IMR-90 (cell line): ENCODE results near the gene ANXA1. TPM values are rescaled to one million over a fixed set of nuclear protein-coding genes. Genes with fewer than 3 reads are reported as not detected.

Experiments used
- ATAC-seq: fragments of 200-7000 bp; cut with Tn5 transposase; 2 replicates; pipeline ENCODE4 v1.9.1; 2020; ENCODE audit warnings: low read depth, mild to moderate bottlenecking, moderate library complexity
- BruUV-seq: library from RNA; stranded (reverse); fragments of 400-500 nt; replicated peaks from 2 replicates; lab custom pipeline; 2021; lab: Mats Ljungman, UMichigan
- CTCF ChIA-PET: fragments of 300-600 bp; formaldehyde crosslinking; extraction: SDS; loops from one replicate; lab custom pipeline; 2021; ENCODE audit warnings: antibody characterized with exemption; lab: Yijun Ruan, JAX
- POLR2A ChIA-PET: fragments of 300-600 bp; sonication (Branson Sonifier 250); formaldehyde crosslinking; loops from one replicate; lab custom pipeline; 2022; ENCODE audit warnings: antibody characterized with exemption; ENCODE audit not compliant: unreplicated experiment; lab: Charles Lee
- DNase-seq: peaks from one replicate; pipeline ENCODE4 v3.0.0; 2013
- H2AFZ ChIP-seq: replicated peaks from 2 replicates; pipeline ENCODE3; 2013; ENCODE audit warnings: low read length, mild to moderate bottlenecking; ENCODE audit not compliant: poor library complexity
- H2AK5ac ChIP-seq: 2 replicates; pipeline ENCODE4 v1.6.1; 2013; ENCODE audit warnings: low read depth, low read length, inconsistent platforms
- H2AK9ac ChIP-seq: replicated peaks from 2 replicates; pipeline ENCODE3; 2013; ENCODE audit warnings: mild to moderate bottlenecking, low read depth, low read length, moderate library complexity; ENCODE audit not compliant: poor library complexity
- H2BK120ac ChIP-seq: 2 replicates; pipeline ENCODE4 v1.6.1; 2013; ENCODE audit warnings: low read depth, low read length, inconsistent platforms
- H2BK15ac ChIP-seq: 3 replicates; pipeline ENCODE4 v1.6.1; 2013; ENCODE audit warnings: low read depth, low read length, inconsistent platforms
- H2BK20ac ChIP-seq: 2 replicates; pipeline ENCODE4 v1.6.1; 2013; ENCODE audit warnings: low read depth, mild to moderate bottlenecking, inconsistent platforms, low read length, moderate library complexity
- H2BK5ac ChIP-seq: 2 replicates; pipeline ENCODE4 v1.6.1; 2013; ENCODE audit warnings: mild to moderate bottlenecking, low read depth, low read length, inconsistent platforms; ENCODE audit not compliant: poor library complexity, severe bottlenecking
- H3K14ac ChIP-seq: replicated peaks from 2 replicates; pipeline ENCODE4 v1.6.1; 2013; ENCODE audit warnings: low read depth, low read length, inconsistent platforms
- H3K18ac ChIP-seq: 2 replicates; pipeline ENCODE4 v1.6.1; 2013; ENCODE audit warnings: low read depth, low read length, control low read depth
- H3K23ac ChIP-seq: 2 replicates; pipeline ENCODE4 v1.6.1; 2013; ENCODE audit warnings: low read depth, low read length, inconsistent platforms
- H3K27ac ChIP-seq: 2 replicates; pipeline ENCODE4 v1.5.1; 2013; ENCODE audit warnings: mild to moderate bottlenecking, control low read depth, low read length; ENCODE audit not compliant: insufficient read depth
- H3K27me3 ChIP-seq: 2 replicates; pipeline ENCODE4 v1.6.1; 2013; ENCODE audit warnings: low read length; ENCODE audit not compliant: control insufficient read depth, insufficient read depth
- H3K36me3 ChIP-seq: 2 replicates; pipeline ENCODE4 v1.6.1; 2013; ENCODE audit warnings: low read length, mixed read lengths; ENCODE audit not compliant: control insufficient read depth, insufficient read depth
- H3K4ac ChIP-seq: 2 replicates; pipeline ENCODE4 v1.6.1; 2013; ENCODE audit warnings: low read depth, low read length, inconsistent platforms
- H3K4me1 ChIP-seq: 2 replicates; pipeline ENCODE4 v1.6.1; 2013; ENCODE audit warnings: low read length, mixed read lengths; ENCODE audit not compliant: control insufficient read depth, insufficient read depth
- H3K4me2 ChIP-seq: 2 replicates; pipeline ENCODE4 v1.6.1; 2013; ENCODE audit warnings: low read depth, mild to moderate bottlenecking, control low read depth, low read length, moderate library complexity
- H3K4me3 ChIP-seq: 2 replicates; pipeline ENCODE4 v1.5.1; 2013; ENCODE audit warnings: low read depth, mild to moderate bottlenecking, control low read depth, low read length, moderate library complexity; ENCODE audit not compliant: insufficient read depth
- H3K56ac ChIP-seq: 2 replicates; pipeline ENCODE4 v1.6.1; 2013; ENCODE audit warnings: low read length, inconsistent platforms; ENCODE audit not compliant: insufficient read depth; ENCODE audit errors: extremely low read depth
- H3K79me1 ChIP-seq, 2 experiments: 2 replicates each; pipeline ENCODE4 v1.6.1; 2013; ENCODE audit warnings: low read length in 2 of 2, inconsistent platforms in 1 of 2, low read depth in 1 of 2
- H3K9ac ChIP-seq: 2 replicates; pipeline ENCODE4 v1.6.1; 2013; ENCODE audit warnings: low read depth, low read length, control low read depth
- H3K9me1 ChIP-seq: 2 replicates; pipeline ENCODE4 v1.6.1; 2013; ENCODE audit warnings: low read length, inconsistent platforms; ENCODE audit not compliant: insufficient read depth
- H3K9me3 ChIP-seq: 2 replicates; pipeline ENCODE4 v1.6.1; 2013; ENCODE audit warnings: low read length; ENCODE audit not compliant: control insufficient read depth, insufficient read depth
- H4K20me1 ChIP-seq: 2 replicates; pipeline ENCODE4 v1.6.1; 2013; ENCODE audit warnings: low read length, inconsistent platforms; ENCODE audit not compliant: insufficient read depth
- H4K5ac ChIP-seq: 2 replicates; pipeline ENCODE4 v1.6.1; 2013; ENCODE audit warnings: mild to moderate bottlenecking, low read depth, low read length, control low read depth
- H4K8ac ChIP-seq, 2 experiments: 2 replicates each; pipeline ENCODE4 v1.6.1; 2013; ENCODE audit warnings: low read depth in 2 of 2, low read length in 2 of 2, control low read depth in 1 of 2, inconsistent platforms in 1 of 2
- H4K91ac ChIP-seq: 2 replicates; pipeline ENCODE4 v1.6.1; 2013; ENCODE audit warnings: low read depth, low read length, inconsistent platforms; ENCODE audit not compliant: insufficient read depth
- WGBS, 2 experiments: methylation state at CpG; one replicate each; pipeline versions ENCODE4 v1.1.5 to v1.1.7; 2013; ENCODE audit warnings: missing lambda C conversion rate in 2 of 2; ENCODE audit not compliant: insufficient read length in 1 of 2; ENCODE audit errors: extremely low coverage in 2 of 2; 5-methylcytosine and 5-hydroxymethylcytosine counted together
- dilution Hi-C: fragments of 300-500 bp; cut with HindIII; formaldehyde crosslinking; loops from one replicate; pipeline ENCODE4 v1.14.3; 2018; ENCODE audit warnings: low sequenced_read_pairs; ENCODE audit not compliant: unreplicated experiment
- in situ Hi-C: fragments of 300-500 bp; cut with MboI; formaldehyde crosslinking; loops from 3 replicates; pipeline ENCODE4 v1.14.3; 2019; ENCODE audit warnings: low sequenced_read_pairs, inconsistent platforms, mixed read lengths
- intact Hi-C: fragments of 100-400 bp; cut with micrococcal nuclease; formaldehyde crosslinking; loops from 2 replicates; pipeline ENCODE4 v1.10.0; 2022
- polyA plus RNA-seq, 3 experiments: library from polyadenylated mRNA; depleted of rRNA; stranded (reverse); fragments of >200 nt; gene quantifications; 2 replicates each; pipeline ENCODE4 v1.2.3, GENCODE V29; 2012; ENCODE audit warnings: low replicate concordance in 1 of 3
- total RNA-seq: library from RNA; depleted of rRNA; stranded (reverse); fragments of >200 nt; gene quantifications from 2 replicates; pipeline ENCODE4 v1.2.3, GENCODE V29; 2012
- TF ChIP-seq, protein P1 (sequence below): fragments of 150-350 bp; IDR thresholded peaks from 2 replicates; pipeline ENCODE4 v1.6.1; 2016; ENCODE audit warnings: low read depth, mild to moderate bottlenecking, low read length, moderate library complexity, borderline replicate concordance

Gene ANXA1
- total and polyA plus RNA-seq, 2 of the 4 experiments (the other 2 are of a cell fraction): 520 to 583 TPM

DNA sequence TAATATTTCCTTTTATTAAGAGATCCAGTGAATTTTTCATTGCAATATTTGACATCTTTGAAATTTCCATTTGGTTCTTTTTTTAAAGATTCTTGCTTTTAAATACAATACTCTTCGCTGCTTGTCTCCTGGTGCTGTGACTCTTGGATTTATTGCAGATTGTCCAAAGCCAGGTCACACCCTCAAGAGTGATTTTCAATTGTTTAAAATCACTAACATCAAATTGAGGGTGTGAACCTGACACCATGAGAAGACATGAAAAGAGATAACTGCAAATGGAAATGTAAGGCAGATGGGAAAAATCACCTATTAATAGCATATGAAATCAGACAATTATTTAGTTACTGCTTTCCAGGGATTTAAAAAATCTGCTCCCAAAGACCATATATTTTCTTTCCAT lies 42.6 kb downstream of the ANXA1 start:
- Histone ChIP-seq H3K23ac (no peak overlapping the region), H3K4me3 (no peak overlapping the region), H2BK15ac (no peak overlapping the region), H3K56ac (no peak overlapping the region), H3K79me1 (no peaks in the 10 kb centered on the region), H3K4ac (no peak overlapping the region), H2BK120ac (no peak overlapping the region), H4K5ac (no peak overlapping the region), H3K27ac (no peak overlapping the region), H3K9me1 (no peaks in the 10 kb centered on the region), H3K9me3 (no peaks in the 10 kb centered on the region), H4K91ac (no peak overlapping the region), H3K27me3 (no peaks in the 10 kb centered on the region), H3K4me2 (no peak overlapping the region), H2AK5ac (no peak overlapping the region), H3K36me3 (no peaks in the 10 kb centered on the region), H2BK5ac (no peak overlapping the region), H4K8ac (no peak overlapping the region), H3K4me1 (no peaks in the 10 kb centered on the region), H3K9ac (no peak overlapping the region), H2BK20ac (no peak overlapping the region), H3K18ac (no peak overlapping the region), H2AK9ac (no peak overlapping the region), H2AFZ (no peak overlapping the region), H4K20me1 (no peaks in the 10 kb centered on the region), H3K14ac (no peak overlapping the region)
- ATAC-seq: no peak
- POLR2A ChIA-PET: no interaction called here
- WGBS, 2 experiments: no CpG with 5 or more reads among the region's 1 CpG
- TF ChIP-seq, protein P1, sequence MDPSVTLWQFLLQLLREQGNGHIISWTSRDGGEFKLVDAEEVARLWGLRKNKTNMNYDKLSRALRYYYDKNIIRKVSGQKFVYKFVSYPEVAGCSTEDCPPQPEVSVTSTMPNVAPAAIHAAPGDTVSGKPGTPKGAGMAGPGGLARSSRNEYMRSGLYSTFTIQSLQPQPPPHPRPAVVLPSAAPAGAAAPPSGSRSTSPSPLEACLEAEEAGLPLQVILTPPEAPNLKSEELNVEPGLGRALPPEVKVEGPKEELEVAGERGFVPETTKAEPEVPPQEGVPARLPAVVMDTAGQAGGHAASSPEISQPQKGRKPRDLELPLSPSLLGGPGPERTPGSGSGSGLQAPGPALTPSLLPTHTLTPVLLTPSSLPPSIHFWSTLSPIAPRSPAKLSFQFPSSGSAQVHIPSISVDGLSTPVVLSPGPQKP: no peak
- intact Hi-C loops (no loop called here), in situ Hi-C loops (no loop called here), dilution Hi-C loops (no loop called here)
- BruUV-seq: no TSS peak
- DNase-seq: no peak
- CTCF ChIA-PET: no interaction called here
